MCF 10A (cell line): ENCODE data around the gene RNASE7. TPM values are rescaled to one million over a fixed set of nuclear protein-coding genes. Genes with fewer than 3 reads are reported as not detected.

Experiments used
- Bru-seq: library from RNA; stranded (reverse); fragments of 400-500 nt; gene quantifications from one replicate; lab custom pipeline; 2021; lab: Mats Ljungman, UMichigan
- BruChase-seq, 2 experiments: library from RNA; stranded (reverse); fragments of 400-500 nt; gene quantifications; one replicate each; lab custom pipeline; 2021; lab: Mats Ljungman, UMichigan
- BruUV-seq: library from RNA; stranded (reverse); fragments of 400-500 nt; replicated peaks from 2 replicates; lab custom pipeline; 2021; lab: Mats Ljungman, UMichigan
- CTCF ChIA-PET: fragments of 300-600 bp; sonication (Branson Sonifier 250); formaldehyde crosslinking; extraction: SDS; loops from one replicate; lab custom pipeline; 2021; ENCODE audit warnings: antibody characterized with exemption, inconsistent platforms; lab: Yijun Ruan, JAX
- POLR2A ChIA-PET: fragments of 300-600, 350-650 bp; sonication (Branson Sonifier 250); formaldehyde crosslinking; extraction: SDS; loops from one replicate; lab custom pipeline; 2020; ENCODE audit warnings: antibody characterized with exemption, inconsistent platforms; lab: Yijun Ruan, JAX
- DNase-seq: peaks from one replicate; pipeline ENCODE4 v3.0.0-alpha.2; 2018; ENCODE audit not compliant: unreplicated experiment
- H3K27ac Mint-ChIP-seq: one replicate; pipeline ENCODE4 v1.8.0; 2022; ENCODE audit warnings: mild to moderate bottlenecking, low read depth, mixed read lengths; ENCODE audit not compliant: unreplicated experiment
- H3K27me3 Mint-ChIP-seq: one replicate; pipeline ENCODE4 v1.8.0; 2022; ENCODE audit warnings: mixed read lengths; ENCODE audit not compliant: insufficient read depth, unreplicated experiment
- H3K36me3 Mint-ChIP-seq: one replicate; pipeline ENCODE4 v1.8.0; 2022; ENCODE audit warnings: mild to moderate bottlenecking, moderate library complexity, mixed read lengths; ENCODE audit not compliant: insufficient read depth, unreplicated experiment
- H3K4me1 Mint-ChIP-seq: one replicate; pipeline ENCODE4 v1.8.0; 2022; ENCODE audit warnings: mixed read lengths; ENCODE audit not compliant: insufficient read depth, unreplicated experiment
- H3K4me3 Mint-ChIP-seq: one replicate; pipeline ENCODE4 v1.8.0; 2022; ENCODE audit warnings: mild to moderate bottlenecking, moderate library complexity, mixed read lengths; ENCODE audit not compliant: unreplicated experiment
- H3K9me3 Mint-ChIP-seq: one replicate; pipeline ENCODE4 v1.8.0; 2022; ENCODE audit warnings: mixed read lengths; ENCODE audit not compliant: unreplicated experiment
- intact Hi-C: fragments of 100-400 bp; cut with micrococcal nuclease; formaldehyde crosslinking; loops from 2 replicates; pipeline ENCODE4 v1.14.1; 2022
- long read RNA-seq: library from polyadenylated mRNA; stranded (forward); transcript quantifications from one replicate; pipeline ENCODE4 v2.0.0, GENCODE V29; 2022
- total RNA-seq: library from RNA; stranded (reverse); gene quantifications from 2 replicates; pipeline ENCODE4 v1.2.3, GENCODE V29; 2022
- TF ChIP-seq, protein P1 (sequence below): fragments of 200-600 bp; IDR thresholded peaks from one replicate; pipeline ENCODE4 v1.8.0; 2022; ENCODE audit warnings: antibody characterized with exemption, mild to moderate bottlenecking; ENCODE audit not compliant: unreplicated experiment

Gene RNASE7, protein sequence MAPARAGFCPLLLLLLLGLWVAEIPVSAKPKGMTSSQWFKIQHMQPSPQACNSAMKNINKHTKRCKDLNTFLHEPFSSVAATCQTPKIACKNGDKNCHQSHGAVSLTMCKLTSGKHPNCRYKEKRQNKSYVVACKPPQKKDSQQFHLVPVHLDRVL
- total RNA-seq (10.9 and 11.8 TPM in 2 replicates), Bru-seq, nascent RNA (percentile 76 among the genes with signal in this experiment), BruChase-seq, experiment 1, labeled RNA remaining after a 6-hour chase (percentile 87 among the genes with signal in this experiment), BruChase-seq, experiment 2, labeled RNA remaining after a 2-hour chase (percentile 85 among the genes with signal in this experiment)
- long read RNA-seq, transcript RNASE7-201 (2 exons, 1,498 nt), result major isoform, 17 of 54 reads
- long read RNA-seq, partial matches to known transcripts, result 0 of 54 reads
- long read RNA-seq, other reads (novel, unspliced or antisense), result 37 of 54 reads

DNA sequence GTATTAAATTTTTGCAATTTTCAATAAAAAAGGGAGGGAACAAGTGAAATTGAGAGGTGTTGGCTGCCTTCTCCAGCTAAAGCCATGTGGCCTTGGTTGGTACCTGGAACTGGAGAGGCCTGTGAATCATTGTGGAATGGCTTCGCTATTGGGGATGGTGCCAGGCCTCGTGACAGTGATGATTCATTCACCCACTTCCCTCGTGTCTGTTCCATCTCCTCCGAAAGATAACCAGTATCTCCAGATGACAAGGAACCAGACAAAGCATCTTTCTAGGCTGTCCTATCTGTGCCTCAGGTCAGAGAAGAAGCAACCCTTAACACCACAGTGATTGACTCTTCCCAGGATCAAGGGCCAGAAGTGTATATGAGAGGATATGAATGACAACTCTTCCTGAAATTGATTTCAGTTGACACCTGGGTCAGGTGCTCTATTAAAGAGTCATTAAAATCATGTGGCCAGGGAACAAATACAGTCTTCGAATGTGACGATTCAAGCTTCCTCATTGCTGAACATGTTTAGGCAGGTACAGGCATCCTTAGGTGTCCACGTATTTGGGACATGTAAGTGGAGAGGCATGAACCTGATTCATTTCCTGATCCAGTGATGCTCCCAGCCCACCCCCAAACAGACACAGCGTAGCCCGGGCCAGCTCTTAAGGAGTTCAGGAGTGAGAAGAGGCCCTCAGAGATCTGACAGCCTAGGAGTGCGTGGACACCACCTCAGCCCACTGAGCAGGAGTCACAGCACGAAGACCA lies at the start of gene RNASE7:
TSS of gene RNASE7 (plus strand) at position 687 of the 758 bp plus-strand sequence. CDS start 631 bp downstream, outside the sequence.
- peak; percentile 57 for DNase-seq
- POLR2A ChIA-PET, result interaction anchor here (0.8 to 3.0 kb wide), 10 partner anchors 21 to 580 kb away, joined by 3 to 40 read pairs (median 4); partner anchors contain the start of gene PIP4P1
- H3K4me1 Mint-ChIP-seq, result peaks cover 37% of the 10 kb centered on the region
- BruUV-seq, result TSS peak; percentile 72
- CTCF ChIA-PET, result interaction anchor here (0.6 to 7.2 kb wide), 22 partner anchors 9 to 409 kb away, joined by 3 to 391 read pairs (median 20); partner anchors contain the start of genes ARHGEF40, SLC39A2 and TPPP2
- peak within 1 kb of the TSS; percentile 83 for H3K27ac Mint-ChIP-seq
- TF ChIP-seq, protein P1, sequence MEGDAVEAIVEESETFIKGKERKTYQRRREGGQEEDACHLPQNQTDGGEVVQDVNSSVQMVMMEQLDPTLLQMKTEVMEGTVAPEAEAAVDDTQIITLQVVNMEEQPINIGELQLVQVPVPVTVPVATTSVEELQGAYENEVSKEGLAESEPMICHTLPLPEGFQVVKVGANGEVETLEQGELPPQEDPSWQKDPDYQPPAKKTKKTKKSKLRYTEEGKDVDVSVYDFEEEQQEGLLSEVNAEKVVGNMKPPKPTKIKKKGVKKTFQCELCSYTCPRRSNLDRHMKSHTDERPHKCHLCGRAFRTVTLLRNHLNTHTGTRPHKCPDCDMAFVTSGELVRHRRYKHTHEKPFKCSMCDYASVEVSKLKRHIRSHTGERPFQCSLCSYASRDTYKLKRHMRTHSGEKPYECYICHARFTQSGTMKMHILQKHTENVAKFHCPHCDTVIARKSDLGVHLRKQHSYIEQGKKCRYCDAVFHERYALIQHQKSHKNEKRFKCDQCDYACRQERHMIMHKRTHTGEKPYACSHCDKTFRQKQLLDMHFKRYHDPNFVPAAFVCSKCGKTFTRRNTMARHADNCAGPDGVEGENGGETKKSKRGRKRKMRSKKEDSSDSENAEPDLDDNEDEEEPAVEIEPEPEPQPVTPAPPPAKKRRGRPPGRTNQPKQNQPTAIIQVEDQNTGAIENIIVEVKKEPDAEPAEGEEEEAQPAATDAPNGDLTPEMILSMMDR, result no peak
- H3K36me3 Mint-ChIP-seq, result peaks cover 6% of the 10 kb centered on the region
- H3K9me3 Mint-ChIP-seq, result no peaks in the 10 kb centered on the region
- intact Hi-C loops, result loop anchor here (2.0 kb wide), 1 partner anchor 71 kb away; no protein-coding TSS in a partner anchor
- peak within 1 kb of the TSS; percentile 63 for H3K4me3 Mint-ChIP-seq
- no peaks in the 10 kb centered on the region for H3K27me3 Mint-ChIP-seq

- H3K36me3 Mint-ChIP-seq, result peaks cover 65% of the 10 kb centered on the region
- intact Hi-C loops, result no loop called here
- no peak overlapping the region for H3K4me3 Mint-ChIP-seq
- H3K9me3 Mint-ChIP-seq, result no peaks in the 10 kb centered on the region
- TF ChIP-seq, protein P1, result no peak
- DNase-seq, result no peak
- H3K4me1 Mint-ChIP-seq, result peaks cover 18% of the 10 kb centered on the region
- no TSS peak for BruUV-seq
- H3K27ac Mint-ChIP-seq, result no peak overlapping the region
- H3K27me3 Mint-ChIP-seq, result no peaks in the 10 kb centered on the region
- ChIA-PET CTCF (interaction anchor here (0.6 to 13.0 kb wide), 9 partner anchors 9 to 1976 kb away, joined by 3 to 213 read pairs (median 9); no protein-coding TSS in a partner anchor), POLR2A (interaction anchor here (3.2 kb wide), 1 partner anchor 9 kb away, joined by 28 read pairs; no protein-coding TSS in a partner anchor)
Observed at GRCh38 chr14:20996521-20996920, 45.6 kb upstream of the RNASE7 start.

GRCh38 chr14:20997115-20997514 lies 45.0 kb upstream of the RNASE7 start:
- intact Hi-C loops, result no loop called here
- H3K4me3 Mint-ChIP-seq, result no peak overlapping the region
- peaks cover 60% of the 10 kb centered on the region for H3K36me3 Mint-ChIP-seq
- BruUV-seq, result no TSS peak
- DNase-seq, result no peak
- H3K27ac Mint-ChIP-seq, result no peak overlapping the region
- TF ChIP-seq, protein P1, result no peak
- H3K9me3 Mint-ChIP-seq, result no peaks in the 10 kb centered on the region
- H3K27me3 Mint-ChIP-seq, result no peaks in the 10 kb centered on the region
- H3K4me1 Mint-ChIP-seq, result peaks cover 18% of the 10 kb centered on the region
- ChIA-PET POLR2A (interaction anchor here (0.5 to 3.2 kb wide), 2 partner anchors 9 to 27 kb away, joined by 4 to 28 read pairs; no protein-coding TSS in a partner anchor), CTCF (interaction anchor here (0.6 to 13.0 kb wide), 12 partner anchors 8 to 1976 kb away, joined by 3 to 213 read pairs (median 6); partner anchors contain the start of gene ARHGEF40)
